OCI-LY3 (cell line): ENCODE results near the gene DPYD.

Experiments used
- H2AFZ ChIP-seq: fragments of 200-600, 300-600 bp; shearing (Covaris generic); 2 replicates; pipeline ENCODE4 v1.6.0; 2014; ENCODE audit warnings: antibody characterized with exemption, low read depth, low read length
- H3K27ac ChIP-seq: fragments of 200-600, 300-600 bp; sonication (generic); 2 replicates; pipeline ENCODE4 v1.5.1; 2014; ENCODE audit warnings: mild to moderate bottlenecking, low read length, moderate library complexity, mixed read lengths
- H3K27me3 ChIP-seq: fragments of 200-600, 300-600 bp; sonication (generic); 2 replicates; pipeline ENCODE4 v1.6.1; 2014; ENCODE audit warnings: low read depth, low read length, mixed read lengths
- H3K36me3 ChIP-seq: fragments of 200-600, 300-600 bp; sonication (generic); replicated peaks from 2 replicates; pipeline ENCODE3; 2014; ENCODE audit warnings: low read depth, low read length, mixed read lengths
- H3K4me1 ChIP-seq: fragments of 300-600, 200-600 bp; sonication (generic); 2 replicates; pipeline ENCODE4 v1.6.1; 2014; ENCODE audit warnings: low read length, mixed read lengths
- H3K4me2 ChIP-seq: fragments of 200-600, 300-600 bp; sonication (generic); 2 replicates; pipeline ENCODE4 v1.6.1; 2014; ENCODE audit warnings: low read length, mixed read lengths
- H3K4me3 ChIP-seq: fragments of 300-600, 200-600 bp; sonication (generic); 2 replicates; pipeline ENCODE4 v1.5.1; 2014; ENCODE audit warnings: antibody characterized with exemption, mild to moderate bottlenecking, low read length, moderate library complexity
- H3K79me2 ChIP-seq: fragments of 300-600, 200-600 bp; shearing (Covaris generic); 2 replicates; pipeline ENCODE4 v1.6.1; 2014; ENCODE audit warnings: mild to moderate bottlenecking, low read length, mixed read lengths
- H3K9ac ChIP-seq: fragments of 300-600, 200-600 bp; shearing (Covaris generic); 2 replicates; pipeline ENCODE4 v1.6.0; 2014; ENCODE audit warnings: mild to moderate bottlenecking, low read length, moderate library complexity
- H3K9me3 ChIP-seq: fragments of 200-600, 300-600 bp; shearing (Covaris generic); 2 replicates; pipeline ENCODE4 v1.6.1; 2014; ENCODE audit warnings: low read length, mixed read lengths; ENCODE audit not compliant: insufficient read depth
- H4K20me1 ChIP-seq: fragments of 200-600, 300-600 bp; sonication (generic); 2 replicates; pipeline ENCODE4 v1.6.1; 2016; ENCODE audit warnings: low read length, mixed read lengths; ENCODE audit not compliant: insufficient read depth
- EZH2phosphoT487 ChIP-seq: fragments of 200-600 bp; shearing (Covaris generic); IDR thresholded peaks from 2 replicates; pipeline ENCODE4 v1.6.1; 2018; ENCODE audit warnings: antibody characterized with exemption, mixed run types, low read depth
- TF ChIP-seq, protein P1 (sequence below): fragments of 200-600, 300-600 bp; sonication (generic); IDR thresholded peaks from 2 replicates; pipeline ENCODE4 v1.5.1; 2014; ENCODE audit warnings: antibody characterized with exemption, low read length, low read depth

DPYD gene

DNA sequence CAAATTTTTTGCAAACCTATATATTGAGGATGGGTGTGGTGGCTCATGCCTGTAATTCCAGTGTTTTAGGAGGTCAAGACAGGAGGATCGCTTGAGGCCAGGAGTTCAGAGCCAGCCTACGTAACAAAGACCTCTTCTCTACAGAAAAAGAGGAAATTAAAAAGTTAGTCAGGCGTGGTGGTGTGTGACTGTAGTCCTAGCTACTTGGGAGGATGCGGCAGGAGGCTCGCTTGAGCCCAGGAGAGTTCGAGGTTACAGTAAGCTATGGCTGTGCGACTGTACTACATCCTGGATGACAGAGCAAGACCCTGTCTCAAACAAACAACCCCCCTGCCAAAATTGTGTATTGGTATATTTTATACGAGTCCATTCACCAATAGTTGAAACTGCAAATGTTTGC lies 589.7 kb downstream of the DPYD start:
- no peaks in the 10 kb centered on the region for H3K9me3 ChIP-seq
- no peaks in the 10 kb centered on the region for H3K79me2 ChIP-seq
- H3K36me3 ChIP-seq, result no peaks in the 10 kb centered on the region
- no peak overlapping the region for H3K4me3 ChIP-seq
- no peaks in the 10 kb centered on the region for H3K4me1 ChIP-seq
- no peak overlapping the region for H3K9ac ChIP-seq
- H3K4me2 ChIP-seq, result no peak overlapping the region
- TF ChIP-seq, protein P1, sequence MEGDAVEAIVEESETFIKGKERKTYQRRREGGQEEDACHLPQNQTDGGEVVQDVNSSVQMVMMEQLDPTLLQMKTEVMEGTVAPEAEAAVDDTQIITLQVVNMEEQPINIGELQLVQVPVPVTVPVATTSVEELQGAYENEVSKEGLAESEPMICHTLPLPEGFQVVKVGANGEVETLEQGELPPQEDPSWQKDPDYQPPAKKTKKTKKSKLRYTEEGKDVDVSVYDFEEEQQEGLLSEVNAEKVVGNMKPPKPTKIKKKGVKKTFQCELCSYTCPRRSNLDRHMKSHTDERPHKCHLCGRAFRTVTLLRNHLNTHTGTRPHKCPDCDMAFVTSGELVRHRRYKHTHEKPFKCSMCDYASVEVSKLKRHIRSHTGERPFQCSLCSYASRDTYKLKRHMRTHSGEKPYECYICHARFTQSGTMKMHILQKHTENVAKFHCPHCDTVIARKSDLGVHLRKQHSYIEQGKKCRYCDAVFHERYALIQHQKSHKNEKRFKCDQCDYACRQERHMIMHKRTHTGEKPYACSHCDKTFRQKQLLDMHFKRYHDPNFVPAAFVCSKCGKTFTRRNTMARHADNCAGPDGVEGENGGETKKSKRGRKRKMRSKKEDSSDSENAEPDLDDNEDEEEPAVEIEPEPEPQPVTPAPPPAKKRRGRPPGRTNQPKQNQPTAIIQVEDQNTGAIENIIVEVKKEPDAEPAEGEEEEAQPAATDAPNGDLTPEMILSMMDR, result no peak
- TF ChIP-seq EZH2phosphoT487, result no peak
- H3K27me3 ChIP-seq, result no peaks in the 10 kb centered on the region
- H3K27ac ChIP-seq, result no peak overlapping the region
- no peak overlapping the region for H2AFZ ChIP-seq
- H4K20me1 ChIP-seq, result no peaks in the 10 kb centered on the region

DNA sequence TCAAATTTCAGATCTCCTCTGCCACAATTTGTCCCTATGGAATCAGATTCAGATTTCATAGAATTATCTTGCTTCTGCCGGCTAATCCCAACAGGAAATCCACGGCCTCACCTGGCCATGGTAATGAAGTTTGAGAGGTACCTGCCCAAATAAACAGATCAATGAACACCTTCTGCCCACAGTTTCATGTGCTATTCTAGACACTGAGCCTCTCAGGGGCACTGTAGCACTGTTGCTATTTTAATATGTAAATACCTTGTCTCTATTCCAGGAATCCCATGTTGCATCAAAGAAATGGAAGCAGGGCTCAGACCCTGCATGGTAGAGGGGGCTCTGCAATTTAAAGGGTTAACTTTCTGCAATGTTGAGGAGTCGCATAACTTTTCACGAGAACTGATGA lies 606.1 kb downstream of the DPYD start:
- Histone ChIP-seq H3K27me3 (no peaks in the 10 kb centered on the region), H3K9me3 (no peaks in the 10 kb centered on the region), H3K27ac (no peak overlapping the region), H3K36me3 (no peaks in the 10 kb centered on the region), H3K4me2 (no peak overlapping the region), H2AFZ (no peak overlapping the region), H3K4me3 (no peak overlapping the region), H3K79me2 (no peaks in the 10 kb centered on the region), H3K9ac (no peak overlapping the region), H3K4me1 (no peaks in the 10 kb centered on the region), H4K20me1 (no peaks in the 10 kb centered on the region)
- TF ChIP-seq EZH2phosphoT487, result no peak
- TF ChIP-seq, protein P1, result no peak

DNA sequence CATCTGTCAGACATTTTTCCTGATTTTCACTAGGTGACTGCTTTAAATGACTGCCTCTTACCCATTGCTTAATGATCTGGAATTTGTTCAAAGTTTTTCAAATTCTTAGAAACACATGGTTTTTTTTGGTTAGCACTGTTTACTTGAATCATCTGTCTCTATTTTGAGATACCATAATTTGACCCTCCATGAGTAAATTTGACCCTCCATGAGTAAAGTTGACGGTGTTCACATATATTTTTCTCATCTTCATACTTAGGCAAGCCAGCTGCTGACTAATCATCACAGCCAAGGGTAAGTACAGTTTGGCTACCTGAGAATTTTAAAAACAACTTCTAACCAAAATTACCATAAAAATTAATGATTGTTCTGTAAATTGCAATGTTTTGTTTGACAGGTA lies 612.7 kb downstream of the DPYD start:
- no peaks in the 10 kb centered on the region for H3K4me1 ChIP-seq
- no peak overlapping the region for H3K9ac ChIP-seq
- H3K36me3 ChIP-seq, result no peaks in the 10 kb centered on the region
- no peaks in the 10 kb centered on the region for H3K79me2 ChIP-seq
- H3K4me2 ChIP-seq, result no peak overlapping the region
- no peaks in the 10 kb centered on the region for H3K9me3 ChIP-seq
- no peaks in the 10 kb centered on the region for H3K27me3 ChIP-seq
- H2AFZ ChIP-seq, result no peak overlapping the region
- no peak overlapping the region for H3K27ac ChIP-seq
- no peak overlapping the region for H3K4me3 ChIP-seq
- no peaks in the 10 kb centered on the region for H4K20me1 ChIP-seq
- no peak for TF ChIP-seq EZH2phosphoT487
- TF ChIP-seq, protein P1, result no peak

DNA sequence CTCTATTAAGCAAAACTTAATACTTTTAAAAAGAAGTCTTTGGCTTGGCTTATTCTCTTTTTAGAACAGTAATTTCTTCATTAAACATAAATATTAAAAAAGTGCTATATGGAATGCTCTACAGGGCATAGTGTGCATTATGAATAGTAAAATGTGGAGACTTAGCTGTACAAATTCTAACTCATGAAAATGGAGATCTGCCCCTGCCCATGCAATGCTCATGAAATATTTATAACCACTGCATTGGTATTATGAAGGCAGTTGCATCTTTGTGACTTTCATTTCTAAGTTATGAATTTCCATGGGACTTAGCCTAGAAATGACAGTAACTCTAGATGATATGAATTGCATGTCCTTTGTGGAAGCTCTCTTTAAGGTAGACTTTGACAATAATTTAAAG lies 613.3 kb downstream of the DPYD start:
- no peaks in the 10 kb centered on the region for H3K36me3 ChIP-seq
- H3K4me2 ChIP-seq, result no peak overlapping the region
- H3K27me3 ChIP-seq, result no peaks in the 10 kb centered on the region
- TF ChIP-seq EZH2phosphoT487, result no peak
- TF ChIP-seq, protein P1, result no peak
- no peak overlapping the region for H2AFZ ChIP-seq
- H3K9ac ChIP-seq, result no peak overlapping the region
- H3K4me3 ChIP-seq, result no peak overlapping the region
- H3K27ac ChIP-seq, result no peak overlapping the region
- H4K20me1 ChIP-seq, result no peaks in the 10 kb centered on the region
- no peaks in the 10 kb centered on the region for H3K9me3 ChIP-seq
- no peaks in the 10 kb centered on the region for H3K79me2 ChIP-seq
- no peaks in the 10 kb centered on the region for H3K4me1 ChIP-seq
